Effector CD4-positive, alpha-beta T cell (primary cell): Measurements from ENCODE around the gene WFDC6.

Experiments used
- DNase-seq: peaks from one replicate; pipeline ENCODE4 v3.0.0-alpha.2; 2020

Gene WFDC6

GRCh38 chr20:45515147-45515913 is 24.0 kb downstream of the WFDC6 start, which contains the start of gene SPINT3:
TSS of gene SPINT3 (minus strand) at chr20:45515622. CDS start at chr20:45515608, 14 bp downstream.
- no peak for DNase-seq

- no peak for DNase-seq
Measured at GRCh38 chr20:45510242-45510862, 28.9 kb downstream of the WFDC6 start.

GRCh38 chr20:45509091-45509490 is 30.2 kb downstream of the WFDC6 start:
- no peak for DNase-seq

GRCh38 chr20:45508068-45508886 is 31.0 kb downstream of the WFDC6 start:
- DNase-seq, result no peak

- DNase-seq, result no peak
Measured at GRCh38 chr20:45507011-45507820, 32.1 kb downstream of the WFDC6 start.

- no peak for DNase-seq
Measured at GRCh38 chr20:45506398-45506797, 32.9 kb downstream of the WFDC6 start.

- no peak for DNase-seq
Measured at GRCh38 chr20:45503403-45503802, 35.9 kb downstream of the WFDC6 start.

- no peak for DNase-seq
Measured at GRCh38 chr20:45502561-45502960, 36.7 kb downstream of the WFDC6 start.

GRCh38 chr20:45501600-45501999 is 37.7 kb downstream of the WFDC6 start:
- DNase-seq, result no peak

GRCh38 chr20:45500022-45500421 is 39.3 kb downstream of the WFDC6 start:
- no peak for DNase-seq

- DNase-seq, result no peak
Measured at GRCh38 chr20:45497971-45498494, 41.2 kb downstream of the WFDC6 start.

GRCh38 chr20:45496166-45496565 is 43.1 kb downstream of the WFDC6 start:
- no peak for DNase-seq

- DNase-seq, result no peak
Measured at GRCh38 chr20:45495501-45495941, 43.8 kb downstream of the WFDC6 start.

- DNase-seq, result no peak
Measured at GRCh38 chr20:45489083-45489531, 50.2 kb downstream of the WFDC6 start.

- no peak for DNase-seq
Measured at GRCh38 chr20:45487231-45487635, 52.0 kb downstream of the WFDC6 start.

- DNase-seq, result no peak
Measured at GRCh38 chr20:45485388-45485787, 53.9 kb downstream of the WFDC6 start.

- no peak for DNase-seq
Measured at GRCh38 chr20:45484676-45485075, 54.6 kb downstream of the WFDC6 start.
